WTC11 (cell line): ENCODE measurements around the gene INS. TPM values are rescaled to one million over a fixed set of nuclear protein-coding genes. Genes with fewer than 3 reads are reported as not detected.

Experiments used
- ATAC-seq: fragments of 200-7000 bp; cut with Tn5 transposase; 2 replicates; pipeline ENCODE4 v1.10.0; 2021; ENCODE audit warnings: mild to moderate bottlenecking, moderate library complexity
- CTCF ChIA-PET: fragments of 300-600 bp; sonication (Branson Sonifier 250); formaldehyde crosslinking; loops from one replicate; lab custom pipeline; 2021; ENCODE audit warnings: antibody characterized with exemption; lab: Charles Lee
- POLR2A ChIA-PET: fragments of 350-600 bp; sonication (Branson Sonifier 250); formaldehyde crosslinking; loops from one replicate; lab custom pipeline; 2021; ENCODE audit warnings: antibody characterized with exemption; lab: Charles Lee
- DNase-seq: peaks from one replicate; pipeline ENCODE4 v3.0.0; 2021; ENCODE audit warnings: low spot score
- H3K27ac Mint-ChIP-seq: 2 replicates; pipeline ENCODE4 v1.8.0; 2021; ENCODE audit warnings: mixed read lengths
- H3K27me3 Mint-ChIP-seq: 2 replicates; pipeline ENCODE4 v1.8.0; 2021; ENCODE audit warnings: low read depth, mild to moderate bottlenecking, moderate library complexity, mixed read lengths
- H3K36me3 Mint-ChIP-seq: 2 replicates; pipeline ENCODE4 v1.8.0; 2021; ENCODE audit warnings: mixed read lengths
- H3K4me1 Mint-ChIP-seq: 2 replicates; pipeline ENCODE4 v1.8.0; 2022; ENCODE audit warnings: mixed read lengths
- H3K4me3 Mint-ChIP-seq: 2 replicates; pipeline ENCODE4 v1.8.0; 2021; ENCODE audit warnings: mild to moderate bottlenecking, moderate library complexity, mixed read lengths
- H3K9me3 Mint-ChIP-seq: 2 replicates; pipeline ENCODE4 v1.8.0; 2021; ENCODE audit warnings: mixed read lengths
- AFF4 ChIP-seq: sonication (generic); formaldehyde crosslinking; IDR thresholded peaks from 2 replicates; pipeline ENCODE4 v1.8.1; 2023; ENCODE audit warnings: mild to moderate bottlenecking, missing genetic modification reagents, borderline replicate concordance
- ATF1 ChIP-seq: sonication (generic); formaldehyde crosslinking; IDR thresholded peaks from 2 replicates; pipeline ENCODE4 v1.8.1; 2023; ENCODE audit warnings: mild to moderate bottlenecking, moderate library complexity, missing genetic modification reagents
- ELF4 ChIP-seq: sonication (generic); formaldehyde crosslinking; IDR thresholded peaks from 2 replicates; pipeline ENCODE4 v1.8.1; 2022; ENCODE audit warnings: low read depth, mild to moderate bottlenecking, moderate library complexity, missing genetic modification reagents
- EMX1 ChIP-seq: fragments of 250-450 bp; sonication (Bioruptor Pico); IDR thresholded peaks from 2 replicates; pipeline ENCODE4 v1.8.0; 2021; ENCODE audit warnings: mild to moderate bottlenecking
- ESRRA ChIP-seq: sonication (generic); formaldehyde crosslinking; IDR thresholded peaks from 2 replicates; pipeline ENCODE4 v1.8.1; 2022; ENCODE audit warnings: mild to moderate bottlenecking, missing genetic modification reagents, borderline replicate concordance
- FOXJ3 ChIP-seq: sonication (generic); formaldehyde crosslinking; IDR thresholded peaks from 2 replicates; pipeline ENCODE4 v1.9.0; 2021; ENCODE audit warnings: missing genetic modification reagents, mild to moderate bottlenecking, borderline replicate concordance
- FOXP1 ChIP-seq: sonication (generic); formaldehyde crosslinking; IDR thresholded peaks from 2 replicates; pipeline ENCODE4 v1.8.0; 2022; ENCODE audit warnings: missing genetic modification reagents, mild to moderate bottlenecking, moderate library complexity, borderline replicate concordance
- HMGA2 ChIP-seq: fragments of 250-450 bp; sonication (Bioruptor Pico); IDR thresholded peaks from 2 replicates; pipeline ENCODE4 v1.4.0; 2021; ENCODE audit warnings: mild to moderate bottlenecking, moderate library complexity
- HMGXB4 ChIP-seq: sonication (generic); formaldehyde crosslinking; IDR thresholded peaks from 2 replicates; pipeline ENCODE4 v1.8.1; 2023; ENCODE audit warnings: mild to moderate bottlenecking, moderate library complexity, missing genetic modification reagents
- JUN ChIP-seq: sonication (generic); formaldehyde crosslinking; IDR thresholded peaks from 2 replicates; pipeline ENCODE4 v1.8.0; 2023; ENCODE audit warnings: mild to moderate bottlenecking, missing genetic modification reagents
- MAX ChIP-seq: sonication (generic); formaldehyde crosslinking; IDR thresholded peaks from 2 replicates; pipeline ENCODE4 v1.8.0; 2022; ENCODE audit warnings: mild to moderate bottlenecking, missing genetic modification reagents
- NR3C1 ChIP-seq: sonication (generic); formaldehyde crosslinking; conservative IDR thresholded peaks from 2 replicates; pipeline ENCODE4 v1.8.1; 2023; ENCODE audit warnings: low read depth, mild to moderate bottlenecking, missing genetic modification reagents
- OVOL2 ChIP-seq: fragments of 250-450 bp; sonication (Bioruptor Pico); IDR thresholded peaks from 2 replicates; pipeline ENCODE4 v1.9.0; 2021; ENCODE audit warnings: mild to moderate bottlenecking, borderline replicate concordance
- PREB ChIP-seq: sonication (generic); formaldehyde crosslinking; IDR thresholded peaks from 2 replicates; pipeline ENCODE4 v1.8.1; 2022; ENCODE audit warnings: mild to moderate bottlenecking, missing genetic modification reagents, moderate library complexity, borderline replicate concordance
- TEAD4 ChIP-seq: sonication (generic); formaldehyde crosslinking; IDR thresholded peaks from 2 replicates; pipeline ENCODE4 v1.8.0; 2022; ENCODE audit warnings: mild to moderate bottlenecking, missing genetic modification reagents
- TP53 ChIP-seq: sonication (generic); formaldehyde crosslinking; IDR thresholded peaks from 2 replicates; pipeline ENCODE4 v1.8.1; 2023; ENCODE audit warnings: mild to moderate bottlenecking, missing genetic modification reagents
- ZNF121 ChIP-seq: sonication (generic); formaldehyde crosslinking; IDR thresholded peaks from 2 replicates; pipeline ENCODE4 v1.8.0; 2023; ENCODE audit warnings: missing genetic modification reagents
- ZNF219 ChIP-seq: sonication (generic); formaldehyde crosslinking; IDR thresholded peaks from 2 replicates; pipeline ENCODE4 v1.8.0; 2023; ENCODE audit warnings: missing genetic modification reagents, mild to moderate bottlenecking, borderline replicate concordance
- ZNF423 ChIP-seq: fragments of 250-450 bp; sonication (Bioruptor Pico); IDR thresholded peaks from 2 replicates; pipeline ENCODE4 v2.1.2; 2022; ENCODE audit warnings: mild to moderate bottlenecking, moderate library complexity
- ZNF671 ChIP-seq: fragments of 250-450 bp; sonication (Bioruptor Pico); IDR thresholded peaks from 2 replicates; pipeline ENCODE4 v1.8.0; 2021; ENCODE audit warnings: mild to moderate bottlenecking
- total RNA-seq: library from RNA; stranded (reverse); gene quantifications from 3 replicates; pipeline ENCODE4 v1.2.3, GENCODE V29; 2021
- TF ChIP-seq, protein P1 (sequence below): sonication (generic); formaldehyde crosslinking; conservative IDR thresholded peaks from 2 replicates; pipeline ENCODE4 v1.8.1; 2022; ENCODE audit warnings: mild to moderate bottlenecking, missing genetic modification reagents
- TF ChIP-seq, protein P2 (sequence below): sonication (generic); formaldehyde crosslinking; IDR thresholded peaks from 2 replicates; pipeline ENCODE4 v1.8.0; 2022; ENCODE audit warnings: mild to moderate bottlenecking, missing genetic modification reagents
- TF ChIP-seq, protein P3 (sequence below): sonication (generic); formaldehyde crosslinking; IDR thresholded peaks from 2 replicates; pipeline ENCODE4 v1.8.1; 2022; ENCODE audit warnings: low read depth, missing genetic modification reagents, borderline replicate concordance

INS gene
- total RNA-seq, 1 experiment from 2014 or later = not detected

- POLR2A ChIA-PET = no interaction called here
- Mint-ChIP-seq H3K27ac (no peak overlapping the region), H3K36me3 (no peaks in the 10 kb centered on the region), H3K27me3 (peaks cover 13% of the 10 kb centered on the region), H3K4me1 (no peaks in the 10 kb centered on the region), H3K9me3 (no peaks in the 10 kb centered on the region), H3K4me3 (no peak overlapping the region)
- TF ChIP-seq OVOL2 (CRISPR knock-in tag) (no peak), ZNF423 (no peak), JUN (CRISPR knock-in tag) (no peak), ATF1 (CRISPR knock-in tag) (no peak), ZNF219 (CRISPR knock-in tag) (no peak), HMGA2 (CRISPR knock-in tag) (no peak), FOXJ3 (CRISPR knock-in tag) (no peak), HMGXB4 (no peak), ZNF671 (no peak), NR3C1 (CRISPR knock-in tag) (no peak), TEAD4 (CRISPR knock-in tag) (no peak), TP53 (CRISPR knock-in tag) (no peak)
- TF ChIP-seq, protein P1, sequence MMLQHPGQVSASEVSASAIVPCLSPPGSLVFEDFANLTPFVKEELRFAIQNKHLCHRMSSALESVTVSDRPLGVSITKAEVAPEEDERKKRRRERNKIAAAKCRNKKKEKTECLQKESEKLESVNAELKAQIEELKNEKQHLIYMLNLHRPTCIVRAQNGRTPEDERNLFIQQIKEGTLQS (CRISPR knock-in tag) = no peak
- TF ChIP-seq, protein P2, sequence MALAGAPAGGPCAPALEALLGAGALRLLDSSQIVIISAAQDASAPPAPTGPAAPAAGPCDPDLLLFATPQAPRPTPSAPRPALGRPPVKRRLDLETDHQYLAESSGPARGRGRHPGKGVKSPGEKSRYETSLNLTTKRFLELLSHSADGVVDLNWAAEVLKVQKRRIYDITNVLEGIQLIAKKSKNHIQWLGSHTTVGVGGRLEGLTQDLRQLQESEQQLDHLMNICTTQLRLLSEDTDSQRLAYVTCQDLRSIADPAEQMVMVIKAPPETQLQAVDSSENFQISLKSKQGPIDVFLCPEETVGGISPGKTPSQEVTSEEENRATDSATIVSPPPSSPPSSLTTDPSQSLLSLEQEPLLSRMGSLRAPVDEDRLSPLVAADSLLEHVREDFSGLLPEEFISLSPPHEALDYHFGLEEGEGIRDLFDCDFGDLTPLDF (CRISPR knock-in tag) = no peak
- no peak for ATAC-seq
- DNase-seq = no peak
- CTCF ChIA-PET = interaction anchor here (2.3 to 3.3 kb wide), 4 partner anchors 12 to 220 kb away, joined by 6 to 41 read pairs (median 18); no protein-coding TSS in a partner anchor
Measured at GRCh38 chr11:2199466-2200341, 38.7 kb upstream of the INS start.

DNA sequence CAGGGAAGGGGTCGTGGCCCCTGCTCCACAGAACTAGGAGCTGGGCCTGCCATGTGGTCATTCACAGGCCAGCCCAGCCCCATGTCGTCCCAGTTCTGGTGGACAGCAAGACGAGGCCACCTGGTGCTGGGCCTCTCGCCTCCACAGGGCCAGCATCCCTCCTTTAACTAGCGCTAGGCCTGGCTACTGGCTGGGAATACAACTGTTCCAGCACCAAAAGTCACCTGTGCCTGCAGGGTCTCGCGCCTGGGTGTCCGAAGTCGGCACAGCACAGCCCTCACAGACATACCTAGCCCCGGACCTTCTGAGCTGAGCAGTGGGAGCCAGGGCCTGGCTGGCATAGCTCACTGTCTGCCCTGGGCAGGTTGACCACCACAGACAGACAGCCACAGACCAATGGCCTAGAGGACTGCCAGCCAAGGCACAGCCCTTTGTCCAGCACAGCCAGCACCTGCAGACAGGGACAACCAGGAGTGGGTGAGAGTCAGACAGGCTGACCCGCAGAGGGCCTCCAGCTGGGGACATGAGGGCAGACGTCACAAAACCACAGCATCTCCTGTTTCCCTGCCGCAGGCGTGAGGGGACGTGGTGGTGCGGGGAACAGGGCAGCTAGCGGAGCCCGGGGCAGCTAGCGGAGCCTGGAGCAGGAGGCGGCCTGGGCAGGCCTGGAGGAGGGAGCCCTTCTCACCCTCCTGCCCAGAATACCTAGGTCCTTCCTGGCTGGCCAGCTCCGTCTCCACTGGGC is 37.8 kb upstream of the INS start:
- no peaks in the 10 kb centered on the region for H3K36me3 Mint-ChIP-seq
- POLR2A ChIA-PET = interaction anchor here (1.1 kb wide), 1 partner anchor 178 kb away, joined by 4 read pairs; the partner anchor contains the start of gene CD81
- H3K9me3 Mint-ChIP-seq = no peaks in the 10 kb centered on the region
- ATAC-seq (no peak), DNase-seq (no peak)
- no peak overlapping the region for H3K27ac Mint-ChIP-seq
- H3K4me3 Mint-ChIP-seq = no peak overlapping the region
- CTCF ChIA-PET = interaction anchor here (0.6 to 3.3 kb wide), 10 partner anchors 12 to 267 kb away, joined by 4 to 58 read pairs (median 8); partner anchors contain the start of genes C11orf21 and TSPAN32
- H3K27me3 Mint-ChIP-seq = peaks cover 13% of the 10 kb centered on the region
- H3K4me1 Mint-ChIP-seq = no peaks in the 10 kb centered on the region
- no peak for TF ChIP-seq ZNF121 (CRISPR knock-in tag)
- no peak for TF ChIP-seq EMX1 (CRISPR knock-in tag)
- no peak for TF ChIP-seq ELF4
- TF ChIP-seq ESRRA (CRISPR knock-in tag) = no peak
- no peak for TF ChIP-seq JUN (CRISPR knock-in tag)
- no peak for TF ChIP-seq MAX
- TF ChIP-seq AFF4 (CRISPR knock-in tag) = no peak
- no peak for TF ChIP-seq PREB (CRISPR knock-in tag)
- TF ChIP-seq, protein P3, sequence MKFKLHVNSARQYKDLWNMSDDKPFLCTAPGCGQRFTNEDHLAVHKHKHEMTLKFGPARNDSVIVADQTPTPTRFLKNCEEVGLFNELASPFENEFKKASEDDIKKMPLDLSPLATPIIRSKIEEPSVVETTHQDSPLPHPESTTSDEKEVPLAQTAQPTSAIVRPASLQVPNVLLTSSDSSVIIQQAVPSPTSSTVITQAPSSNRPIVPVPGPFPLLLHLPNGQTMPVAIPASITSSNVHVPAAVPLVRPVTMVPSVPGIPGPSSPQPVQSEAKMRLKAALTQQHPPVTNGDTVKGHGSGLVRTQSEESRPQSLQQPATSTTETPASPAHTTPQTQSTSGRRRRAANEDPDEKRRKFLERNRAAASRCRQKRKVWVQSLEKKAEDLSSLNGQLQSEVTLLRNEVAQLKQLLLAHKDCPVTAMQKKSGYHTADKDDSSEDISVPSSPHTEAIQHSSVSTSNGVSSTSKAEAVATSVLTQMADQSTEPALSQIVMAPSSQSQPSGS (CRISPR knock-in tag) = no peak
- no peak for TF ChIP-seq TP53 (CRISPR knock-in tag)
- TF ChIP-seq FOXP1 (CRISPR knock-in tag) = no peak
